SK-N-SH (cell line): ENCODE measurements around the gene ASMTL. TPM values are rescaled to one million over a fixed set of nuclear protein-coding genes. Genes with fewer than 3 reads are reported as not detected.

Source experiments
- CTCF ChIA-PET: fragments of 300-600, 350-600 bp; formaldehyde crosslinking; extraction: SDS; loops from one replicate; lab custom pipeline; 2021; lab: Yijun Ruan, JAX
- POLR2A ChIA-PET: fragments of 350-600 bp; sonication (Branson Sonifier 250); formaldehyde crosslinking; extraction: SDS; loops from one replicate; lab custom pipeline; 2020; ENCODE audit warnings: antibody characterized with exemption, inconsistent platforms; lab: Yijun Ruan, JAX
- DNase-seq: peaks from one replicate; pipeline ENCODE4 v3.0.0; 2012
- H2AFZ ChIP-seq: fragments of 200-600 bp; sonication (generic); 2 replicates; pipeline ENCODE4 v1.8.1; 2016; ENCODE audit warnings: antibody characterized with exemption, mild to moderate bottlenecking, low read depth
- H3F3A ChIP-seq: fragments of 200-600 bp; sonication (generic); replicated peaks from 2 replicates; pipeline ENCODE3; 2016; ENCODE audit warnings: antibody characterized with exemption, mild to moderate bottlenecking; ENCODE audit not compliant: insufficient read depth
- H3K27ac ChIP-seq, 2 experiments: fragments of 200-500 bp in 1 of 2; fragments of 200-600 bp in 1 of 2; sonication (Bioruptor generic) in 1 of 2; sonication (generic), shearing (Covaris generic) in 1 of 2; 2 replicates each; pipeline versions ENCODE4 v1.5.1 to v1.6.1; 2014 to 2016; ENCODE audit warnings: low read depth in 2 of 2, inconsistent platforms in 1 of 2, low read length in 1 of 2, mild to moderate bottlenecking in 1 of 2, mixed read lengths in 1 of 2
- H3K27me3 ChIP-seq: fragments of 200-600 bp; sonication (generic), shearing (Covaris generic); 2 replicates; pipeline ENCODE4 v1.6.1; 2016; ENCODE audit warnings: mixed run types; ENCODE audit not compliant: insufficient read depth
- H3K36me3 ChIP-seq, 2 experiments: fragments of 200-500 bp in 1 of 2; fragments of 200-600 bp in 1 of 2; sonication (Bioruptor generic) in 1 of 2; sonication (generic) in 1 of 2; replicated peaks in 1 of 2; 2 replicates each; pipeline versions ENCODE3 to v1.5.1; 2014 to 2016; ENCODE audit warnings: low read length in 1 of 2, mild to moderate bottlenecking in 1 of 2; ENCODE audit not compliant: insufficient read depth in 2 of 2, control insufficient read depth in 1 of 2
- H3K4me1 ChIP-seq, 2 experiments: fragments of 200-500 bp in 1 of 2; fragments of 200-600 bp in 1 of 2; sonication (Bioruptor generic) in 1 of 2; sonication (generic), shearing (Covaris generic) in 1 of 2; 2 replicates each; pipeline versions ENCODE4 v1.5.1 to v1.6.1; 2014 to 2016; ENCODE audit warnings: low read depth in 1 of 2, low read length in 1 of 2, mixed run types in 1 of 2; ENCODE audit not compliant: insufficient read depth in 2 of 2, control insufficient read depth in 1 of 2
- H3K4me2 ChIP-seq: fragments of 200-600 bp; sonication (generic), shearing (Covaris generic); 2 replicates; pipeline ENCODE4 v1.6.1; 2017; ENCODE audit warnings: mixed run types
- H3K4me3 ChIP-seq, 2 experiments: fragments of 200-500 bp in 1 of 2; fragments of 200-600 bp in 1 of 2; sonication (Bioruptor generic) in 1 of 2; sonication (generic), shearing (Covaris generic) in 1 of 2; 2 replicates each; pipeline versions ENCODE4 v1.5.1 to v1.8.1; 2014 to 2016; ENCODE audit warnings: low read depth in 2 of 2, inconsistent platforms in 1 of 2, low read length in 1 of 2, mild to moderate bottlenecking in 1 of 2, mixed read lengths in 1 of 2, moderate library complexity in 1 of 2
- H3K79me2 ChIP-seq: fragments of 200-600 bp; sonication (generic); 2 replicates; pipeline ENCODE4 v1.8.1; 2017; ENCODE audit warnings: mild to moderate bottlenecking; ENCODE audit not compliant: insufficient read depth
- H3K9ac ChIP-seq: fragments of 200-600 bp; sonication (generic); 2 replicates; pipeline ENCODE4 v1.6.1; 2017; ENCODE audit warnings: mixed run types
- H3K9me2 ChIP-seq: fragments of 200-600 bp; sonication (generic); 2 replicates; pipeline ENCODE4 v1.6.1; 2017; ENCODE audit warnings: mixed run types
- H3K9me3 ChIP-seq: fragments of 200-600 bp; sonication (generic); 2 replicates; pipeline ENCODE4 v1.6.1; 2017; ENCODE audit warnings: mixed run types, mild to moderate bottlenecking, moderate library complexity
- H4K20me1 ChIP-seq: fragments of 200-600 bp; sonication (generic); 2 replicates; pipeline ENCODE4 v1.6.1; 2017; ENCODE audit warnings: mild to moderate bottlenecking, mixed run types; ENCODE audit not compliant: insufficient read depth
- EP300 ChIP-seq, 2 experiments: IDR thresholded peaks; 2 replicates each; pipeline versions ENCODE4 v1.4.0 to v1.6.1; 2012; ENCODE audit warnings: borderline replicate concordance in 1 of 2, low read depth in 1 of 2, low read length in 1 of 2
- FOXJ3 ChIP-seq: sonication (generic); formaldehyde crosslinking; IDR thresholded peaks from 2 replicates; pipeline ENCODE4 v1.5.1; 2020; ENCODE audit warnings: mild to moderate bottlenecking, missing genetic modification reagents
- GABPA ChIP-seq: IDR thresholded peaks from 2 replicates; pipeline ENCODE4 v1.4.0; 2012; ENCODE audit warnings: low read depth, mild to moderate bottlenecking
- GATA2 ChIP-seq: sonication (generic); formaldehyde crosslinking; IDR thresholded peaks from 2 replicates; pipeline ENCODE4 v1.5.0; 2020; ENCODE audit warnings: mild to moderate bottlenecking, missing genetic modification reagents
- MXI1 ChIP-seq: IDR thresholded peaks from 2 replicates; pipeline ENCODE4 v1.6.1; 2012; ENCODE audit warnings: mild to moderate bottlenecking, low read depth, low read length, improper control_type of control experiment
- NFIC ChIP-seq: IDR thresholded peaks from 2 replicates; pipeline ENCODE4 v1.4.0; 2012; ENCODE audit warnings: borderline replicate concordance
- RFX5 ChIP-seq: IDR thresholded peaks from 2 replicates; pipeline ENCODE4 v1.6.1; 2012; ENCODE audit warnings: mild to moderate bottlenecking, improper control_type of control experiment, low read length
- WGBS: methylation state at CpG from one replicate; pipeline ENCODE4 v1.1.6; 2017; ENCODE audit warnings: low lambda C conversion rate; 5-methylcytosine and 5-hydroxymethylcytosine counted together
- polyA plus RNA-seq, 3 experiments: library from polyadenylated mRNA; depleted of rRNA; stranded (reverse); fragments of >200 nt; gene quantifications; 2 replicates each; pipeline ENCODE4 v1.2.3, GENCODE V29; 2012
- TF ChIP-seq, protein P1 (sequence below): fragments of 200-600 bp; sonication (generic); IDR thresholded peaks from 2 replicates; pipeline ENCODE4 v1.6.1; 2017; ENCODE audit warnings: antibody characterized with exemption, mild to moderate bottlenecking, moderate library complexity
- TF ChIP-seq, protein P2 (sequence below): fragments of 150-350 bp; IDR thresholded peaks from 2 replicates; pipeline ENCODE4 v1.6.1; 2016; ENCODE audit warnings: mild to moderate bottlenecking, low read depth, low read length
- TF ChIP-seq, protein P3 (sequence below): IDR thresholded peaks from 2 replicates; pipeline ENCODE4 v1.4.0; 2012; ENCODE audit warnings: low read depth, borderline replicate concordance
- TF ChIP-seq, protein P4 (sequence below): fragments of 150-350 bp; IDR thresholded peaks from 2 replicates; pipeline ENCODE4 v1.6.1; 2017; ENCODE audit warnings: antibody characterized with exemption, low read length, low read depth, borderline replicate concordance
- TF ChIP-seq, protein P5 (sequence below): IDR thresholded peaks from 2 replicates; pipeline ENCODE4 v1.6.1; 2012; ENCODE audit warnings: mild to moderate bottlenecking, low read depth, low read length, moderate library complexity

Gene ASMTL
- polyA plus RNA-seq, 1 of the 3 experiments (the other 2 are of a cell fraction), result 37.7 TPM

DNA sequence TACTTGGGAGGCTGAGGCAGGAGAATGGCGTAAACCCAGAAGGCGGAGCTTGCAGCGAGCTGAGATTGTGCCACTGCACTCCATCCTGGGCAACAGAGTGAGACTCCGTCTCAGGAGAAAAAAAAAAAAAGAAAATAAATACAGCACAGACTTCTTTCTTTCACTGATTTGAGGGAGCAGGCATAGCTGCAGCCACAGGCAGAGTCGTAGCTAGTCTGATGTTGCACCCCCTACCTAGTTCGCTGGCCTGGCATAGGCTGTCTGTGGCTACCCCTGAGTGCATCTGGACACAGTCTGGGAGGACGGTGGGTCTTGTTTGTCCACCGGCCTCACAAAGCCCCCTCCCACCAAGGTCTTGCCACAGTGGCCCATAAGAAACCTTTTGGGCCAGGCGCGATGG, 94.7 kb downstream of the ASMTL start (continued):
- TF ChIP-seq, protein P1, sequence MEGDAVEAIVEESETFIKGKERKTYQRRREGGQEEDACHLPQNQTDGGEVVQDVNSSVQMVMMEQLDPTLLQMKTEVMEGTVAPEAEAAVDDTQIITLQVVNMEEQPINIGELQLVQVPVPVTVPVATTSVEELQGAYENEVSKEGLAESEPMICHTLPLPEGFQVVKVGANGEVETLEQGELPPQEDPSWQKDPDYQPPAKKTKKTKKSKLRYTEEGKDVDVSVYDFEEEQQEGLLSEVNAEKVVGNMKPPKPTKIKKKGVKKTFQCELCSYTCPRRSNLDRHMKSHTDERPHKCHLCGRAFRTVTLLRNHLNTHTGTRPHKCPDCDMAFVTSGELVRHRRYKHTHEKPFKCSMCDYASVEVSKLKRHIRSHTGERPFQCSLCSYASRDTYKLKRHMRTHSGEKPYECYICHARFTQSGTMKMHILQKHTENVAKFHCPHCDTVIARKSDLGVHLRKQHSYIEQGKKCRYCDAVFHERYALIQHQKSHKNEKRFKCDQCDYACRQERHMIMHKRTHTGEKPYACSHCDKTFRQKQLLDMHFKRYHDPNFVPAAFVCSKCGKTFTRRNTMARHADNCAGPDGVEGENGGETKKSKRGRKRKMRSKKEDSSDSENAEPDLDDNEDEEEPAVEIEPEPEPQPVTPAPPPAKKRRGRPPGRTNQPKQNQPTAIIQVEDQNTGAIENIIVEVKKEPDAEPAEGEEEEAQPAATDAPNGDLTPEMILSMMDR, result no peak
- no peak for TF ChIP-seq GATA2 (CRISPR knock-in tag)
- no peak for TF ChIP-seq FOXJ3 (CRISPR knock-in tag)
- no peak for TF ChIP-seq RFX5
- TF ChIP-seq, protein P2, sequence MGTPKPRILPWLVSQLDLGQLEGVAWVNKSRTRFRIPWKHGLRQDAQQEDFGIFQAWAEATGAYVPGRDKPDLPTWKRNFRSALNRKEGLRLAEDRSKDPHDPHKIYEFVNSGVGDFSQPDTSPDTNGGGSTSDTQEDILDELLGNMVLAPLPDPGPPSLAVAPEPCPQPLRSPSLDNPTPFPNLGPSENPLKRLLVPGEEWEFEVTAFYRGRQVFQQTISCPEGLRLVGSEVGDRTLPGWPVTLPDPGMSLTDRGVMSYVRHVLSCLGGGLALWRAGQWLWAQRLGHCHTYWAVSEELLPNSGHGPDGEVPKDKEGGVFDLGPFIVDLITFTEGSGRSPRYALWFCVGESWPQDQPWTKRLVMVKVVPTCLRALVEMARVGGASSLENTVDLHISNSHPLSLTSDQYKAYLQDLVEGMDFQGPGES, result no peak

DNA sequence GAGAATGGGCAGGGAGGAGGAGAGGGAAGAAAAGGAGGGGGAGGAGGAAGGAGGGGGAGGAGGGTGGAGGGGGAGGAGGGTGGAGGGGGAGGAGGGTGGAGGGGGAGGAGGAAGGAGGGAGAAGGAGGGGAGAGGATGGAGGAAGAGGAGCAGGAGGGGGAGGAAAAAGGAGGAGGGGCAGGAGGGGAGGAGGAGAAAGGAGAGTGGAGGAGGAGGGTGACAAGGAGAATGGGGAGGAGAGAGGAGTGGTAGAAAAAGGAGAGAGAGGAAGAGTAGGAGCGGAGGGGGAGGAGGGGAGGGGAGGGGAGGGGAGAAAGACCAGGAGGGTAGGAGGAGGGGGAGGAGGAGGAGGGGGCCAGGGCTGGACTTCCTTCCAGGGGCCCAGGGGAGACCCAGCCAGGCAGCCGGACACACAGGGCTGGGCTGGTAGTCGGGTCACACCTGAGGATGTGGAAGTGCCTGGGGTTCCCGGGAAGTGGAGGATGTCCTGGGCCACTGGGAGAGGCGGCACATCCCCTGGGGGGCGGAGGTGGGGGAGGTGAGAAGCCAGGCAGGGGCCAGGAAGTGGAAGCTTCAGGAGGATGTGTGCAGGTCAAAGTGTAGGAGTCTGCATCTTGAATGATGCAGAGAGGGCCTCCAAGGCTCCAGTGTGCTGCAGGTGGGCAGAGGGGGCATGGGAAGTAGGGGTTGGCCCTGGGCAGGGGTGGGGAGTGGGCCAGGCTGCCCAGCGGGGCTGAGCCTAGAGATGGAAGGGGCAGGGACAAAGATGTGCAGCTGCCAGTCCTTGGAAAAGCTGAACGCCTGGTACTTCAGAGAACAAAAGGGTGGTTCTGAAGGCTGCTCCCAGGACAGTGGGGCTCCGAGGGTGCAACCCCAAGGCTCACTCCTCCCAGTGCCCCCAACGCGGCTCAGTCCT, 97.3 kb downstream of the ASMTL start:
- ChIA-PET POLR2A (no interaction called here), CTCF (no interaction called here)
- Histone ChIP-seq H3K36me3 (no peaks in the 10 kb centered on the region), H2AFZ (no peak overlapping the region), H3K9me2 (no peaks in the 10 kb centered on the region), H3K4me2 (no peak overlapping the region), H3K9ac (no peak overlapping the region), H3K9me3 (no peaks in the 10 kb centered on the region), H3K79me2 (no peaks in the 10 kb centered on the region), H4K20me1 (no peaks in the 10 kb centered on the region), H3K27me3 (no peaks in the 10 kb centered on the region), H3F3A (no peaks in the 10 kb centered on the region), H3K4me1 (no peaks in the 10 kb centered on the region), H3K4me3 (no peak overlapping the region), H3K27ac (no peak overlapping the region)
- DNase-seq, result no peak
- TF ChIP-seq MXI1 (no peak), NFIC (no peak), GABPA (no peak), EP300 (IDR thresholded peaks at IDR 0.05; ENCODE audit: borderline replicate concordance in 1 of 2, low read depth in 1 of 2, low read length in 1 of 2) (no peak)
- TF ChIP-seq, protein P3, sequence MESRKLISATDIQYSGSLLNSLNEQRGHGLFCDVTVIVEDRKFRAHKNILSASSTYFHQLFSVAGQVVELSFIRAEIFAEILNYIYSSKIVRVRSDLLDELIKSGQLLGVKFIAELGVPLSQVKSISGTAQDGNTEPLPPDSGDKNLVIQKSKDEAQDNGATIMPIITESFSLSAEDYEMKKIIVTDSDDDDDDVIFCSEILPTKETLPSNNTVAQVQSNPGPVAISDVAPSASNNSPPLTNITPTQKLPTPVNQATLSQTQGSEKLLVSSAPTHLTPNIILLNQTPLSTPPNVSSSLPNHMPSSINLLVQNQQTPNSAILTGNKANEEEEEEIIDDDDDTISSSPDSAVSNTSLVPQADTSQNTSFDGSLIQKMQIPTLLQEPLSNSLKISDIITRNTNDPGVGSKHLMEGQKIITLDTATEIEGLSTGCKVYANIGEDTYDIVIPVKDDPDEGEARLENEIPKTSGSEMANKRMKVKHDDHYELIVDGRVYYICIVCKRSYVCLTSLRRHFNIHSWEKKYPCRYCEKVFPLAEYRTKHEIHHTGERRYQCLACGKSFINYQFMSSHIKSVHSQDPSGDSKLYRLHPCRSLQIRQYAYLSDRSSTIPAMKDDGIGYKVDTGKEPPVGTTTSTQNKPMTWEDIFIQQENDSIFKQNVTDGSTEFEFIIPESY, result no peak
- TF ChIP-seq, protein P4, sequence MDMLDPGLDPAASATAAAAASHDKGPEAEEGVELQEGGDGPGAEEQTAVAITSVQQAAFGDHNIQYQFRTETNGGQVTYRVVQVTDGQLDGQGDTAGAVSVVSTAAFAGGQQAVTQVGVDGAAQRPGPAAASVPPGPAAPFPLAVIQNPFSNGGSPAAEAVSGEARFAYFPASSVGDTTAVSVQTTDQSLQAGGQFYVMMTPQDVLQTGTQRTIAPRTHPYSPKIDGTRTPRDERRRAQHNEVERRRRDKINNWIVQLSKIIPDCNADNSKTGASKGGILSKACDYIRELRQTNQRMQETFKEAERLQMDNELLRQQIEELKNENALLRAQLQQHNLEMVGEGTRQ, result no peak
- TF ChIP-seq, protein P5, sequence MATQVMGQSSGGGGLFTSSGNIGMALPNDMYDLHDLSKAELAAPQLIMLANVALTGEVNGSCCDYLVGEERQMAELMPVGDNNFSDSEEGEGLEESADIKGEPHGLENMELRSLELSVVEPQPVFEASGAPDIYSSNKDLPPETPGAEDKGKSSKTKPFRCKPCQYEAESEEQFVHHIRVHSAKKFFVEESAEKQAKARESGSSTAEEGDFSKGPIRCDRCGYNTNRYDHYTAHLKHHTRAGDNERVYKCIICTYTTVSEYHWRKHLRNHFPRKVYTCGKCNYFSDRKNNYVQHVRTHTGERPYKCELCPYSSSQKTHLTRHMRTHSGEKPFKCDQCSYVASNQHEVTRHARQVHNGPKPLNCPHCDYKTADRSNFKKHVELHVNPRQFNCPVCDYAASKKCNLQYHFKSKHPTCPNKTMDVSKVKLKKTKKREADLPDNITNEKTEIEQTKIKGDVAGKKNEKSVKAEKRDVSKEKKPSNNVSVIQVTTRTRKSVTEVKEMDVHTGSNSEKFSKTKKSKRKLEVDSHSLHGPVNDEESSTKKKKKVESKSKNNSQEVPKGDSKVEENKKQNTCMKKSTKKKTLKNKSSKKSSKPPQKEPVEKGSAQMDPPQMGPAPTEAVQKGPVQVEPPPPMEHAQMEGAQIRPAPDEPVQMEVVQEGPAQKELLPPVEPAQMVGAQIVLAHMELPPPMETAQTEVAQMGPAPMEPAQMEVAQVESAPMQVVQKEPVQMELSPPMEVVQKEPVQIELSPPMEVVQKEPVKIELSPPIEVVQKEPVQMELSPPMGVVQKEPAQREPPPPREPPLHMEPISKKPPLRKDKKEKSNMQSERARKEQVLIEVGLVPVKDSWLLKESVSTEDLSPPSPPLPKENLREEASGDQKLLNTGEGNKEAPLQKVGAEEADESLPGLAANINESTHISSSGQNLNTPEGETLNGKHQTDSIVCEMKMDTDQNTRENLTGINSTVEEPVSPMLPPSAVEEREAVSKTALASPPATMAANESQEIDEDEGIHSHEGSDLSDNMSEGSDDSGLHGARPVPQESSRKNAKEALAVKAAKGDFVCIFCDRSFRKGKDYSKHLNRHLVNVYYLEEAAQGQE, result no peak
- 31% methylated on average over 11 of the region's 11 CpGs for whole genome bisulfite sequencing
